Gastrocnemius medialis (tissue), 4 donors: ENCODE data around the gene PRKCA. TPM values are rescaled to one million over a fixed set of nuclear protein-coding genes. Genes with fewer than 3 reads are reported as not detected.

ENCODE experiments used
- ATAC-seq, 2 donors: fragments of 150-250 bp; one replicate each; pipeline ENCODE4 v1.9.1; 2016
- DNase-seq, 2 donors: peaks; one replicate each; pipeline ENCODE4 v3.0.0-alpha.2; 2019
- H3K27ac ChIP-seq, 4 donors: fragments of 200-600 bp; sonication (generic); 1 replicate in 1 of 4; 2 replicates in 3 of 4; pipeline ENCODE4 v1.5.1; 2016 to 2018; ENCODE audit warnings: mild to moderate bottlenecking in 2 of 4, moderate library complexity in 1 of 4
- H3K27me3 ChIP-seq, 3 donors: fragments of 200-600 bp; sonication (generic) in 2 of 3; 1 replicate in 1 of 3; 2 replicates in 2 of 3; pipeline versions ENCODE4 v1.5.1 to v1.6.0; 2016 to 2019; ENCODE audit warnings: mild to moderate bottlenecking in 1 of 3, moderate library complexity in 1 of 3
- H3K36me3 ChIP-seq, 2 donors: fragments of 200-600 bp; sonication (generic) in 1 of 2; one replicate each; pipeline ENCODE4 v1.5.1; 2017 to 2018
- H3K4me1 ChIP-seq, 2 donors: fragments of 200-600 bp; sonication (generic) in 1 of 2; one replicate each; pipeline ENCODE4 v1.5.1; 2016 to 2017; ENCODE audit warnings: mild to moderate bottlenecking in 2 of 2
- H3K4me3 ChIP-seq, 4 donors: fragments of 200-600 bp; sonication (generic) in 3 of 4; 1 replicate in 1 of 4; 2 replicates in 3 of 4; pipeline ENCODE4 v1.5.1; 2016 to 2019; ENCODE audit warnings: mild to moderate bottlenecking in 2 of 4
- H3K9me3 ChIP-seq, 3 donors: fragments of 200-600 bp; sonication (generic) in 2 of 3; 1 replicate in 1 of 3; 2 replicates in 2 of 3; pipeline ENCODE4 v1.5.1; 2016 to 2019
- CTCF ChIP-seq, 5 experiments: fragments of 450-650 bp in 3 of 5; fragments of 200-600 bp in 2 of 5; sonication (generic) in 2 of 5; IDR thresholded peaks in 4 of 5; conservative IDR thresholded peaks in 1 of 5; 1 replicate in 4 of 5; 2 replicates in 1 of 5; pipeline ENCODE4 v1.5.1; 2016 to 2019; ENCODE audit warnings: antibody characterized with exemption in 5 of 5, mild to moderate bottlenecking in 3 of 5, moderate library complexity in 3 of 5
- POLR2A ChIP-seq, 2 donors: fragments of 450-650 bp; IDR thresholded peaks; one replicate each; pipeline ENCODE4 v1.6.1; 2017; ENCODE audit warnings: antibody characterized with exemption in 2 of 2, mild to moderate bottlenecking in 2 of 2, moderate library complexity in 2 of 2
- in situ Hi-C, 4 donors: fragments of 200-750 bp; cut with MboI; loops; one replicate each; pipeline versions ENCODE4 v1.15.0 to v1.8.0; 2017; ENCODE audit warnings: low sequenced_read_pairs in 4 of 4
- intact Hi-C: fragments of 100-400 bp; cut with DNase I; formaldehyde crosslinking; loops from one replicate; pipeline ENCODE4 v1.15.1; 2023; ENCODE audit warnings: low total_unique reads
- total RNA-seq, 4 donors: library from RNA; depleted of rRNA; stranded (reverse); fragments of >200 nt; gene quantifications; one replicate each; pipeline versions ENCODE4 v1.1.0 to v1.2.3, GENCODE V29; 2016

The PRKCA gene
- total RNA-seq, 4 donors from 2014 or later: 7.6 to 16.8 (median 11.1) TPM

- H3K27me3 ChIP-seq: no peaks in the 10 kb centered on the region
- TF ChIP-seq CTCF (IDR thresholded peaks at IDR 0.05 in 4 of 5, conservative IDR thresholded peaks at IDR 0.05 in 1 of 5) (no peak), POLR2A (IDR thresholded peaks at IDR 0.05) (no peak)
- intact Hi-C loops (loop anchor here (5.0 kb wide), 1 partner anchor 44 kb away; no protein-coding TSS in a partner anchor), in situ Hi-C loops (no loop called here)
- H3K9me3 ChIP-seq: no peaks in the 10 kb centered on the region
- no peak overlapping the region for H3K4me3 ChIP-seq
- H3K4me1 ChIP-seq: peaks cover 12 to 23% of the 10 kb centered on the region in 2 donors
- H3K27ac ChIP-seq: no peak overlapping the region
- no peaks in the 10 kb centered on the region for H3K36me3 ChIP-seq
- no peak for DNase-seq
- ATAC-seq: no peak
Observed at GRCh38 chr17:66627985-66628384, 325.6 kb downstream of the PRKCA start.

GRCh38 chr17:66629762-66630161, 327.3 kb downstream of the PRKCA start:
- H3K4me3 ChIP-seq: no peak overlapping the region
- in situ Hi-C loops: no loop called here
- H3K27ac ChIP-seq: peak overlapping the region in 3 of 4 donors; percentile 26 to 60 (median 52)
- intact Hi-C loops: loop anchor here (5.0 kb wide), 1 partner anchor 43 kb away; no protein-coding TSS in a partner anchor
- no peaks in the 10 kb centered on the region for H3K27me3 ChIP-seq
- no peaks in the 10 kb centered on the region for H3K36me3 ChIP-seq
- ATAC-seq: peak in 1 of 2 donors; percentile 65
- DNase-seq: no peak
- peaks cover 12 to 23% of the 10 kb centered on the region in 2 donors for H3K4me1 ChIP-seq
- no peaks in the 10 kb centered on the region for H3K9me3 ChIP-seq
- no peak for TF ChIP-seq POLR2A (IDR thresholded peaks at IDR 0.05)
- TF ChIP-seq CTCF (IDR thresholded peaks at IDR 0.05 in 4 of 5, conservative IDR thresholded peaks at IDR 0.05 in 1 of 5): no peak

GRCh38 chr17:66630379-66630778, 328.0 kb downstream of the PRKCA start:
- Histone ChIP-seq H3K4me1 (peaks cover 12 to 23% of the 10 kb centered on the region in 2 donors), H3K27ac (peak overlapping the region; percentile 26 to 60 (median 40)), H3K27me3 (no peaks in the 10 kb centered on the region), H3K4me3 (no peak overlapping the region), H3K9me3 (no peaks in the 10 kb centered on the region), H3K36me3 (no peaks in the 10 kb centered on the region)
- ATAC-seq (peak; percentile 67 to 68), DNase-seq (no peak)
- TF ChIP-seq CTCF (IDR thresholded peaks at IDR 0.05 in 4 of 5, conservative IDR thresholded peaks at IDR 0.05 in 1 of 5): no peak
- no peak for TF ChIP-seq POLR2A (IDR thresholded peaks at IDR 0.05)
- intact Hi-C loops: no loop called here
- in situ Hi-C loops: no loop called here

- TF ChIP-seq CTCF (IDR thresholded peaks at IDR 0.05 in 4 of 5, conservative IDR thresholded peaks at IDR 0.05 in 1 of 5) (no peak), POLR2A (IDR thresholded peaks at IDR 0.05) (no peak)
- Histone ChIP-seq H3K4me3 (no peak overlapping the region), H3K27me3 (no peaks in the 10 kb centered on the region), H3K9me3 (no peaks in the 10 kb centered on the region), H3K4me1 (peaks cover 12 to 23% of the 10 kb centered on the region in 2 donors), H3K27ac (peak overlapping the region; percentile 26 to 60 (median 40)), H3K36me3 (no peaks in the 10 kb centered on the region)
- peak in 1 of 2 donors; percentile 19 for DNase-seq
- intact Hi-C loops: no loop called here
- in situ Hi-C loops: no loop called here
- peak; percentile 73 to 80 for ATAC-seq
Observed at GRCh38 chr17:66630828-66631472, 328.5 kb downstream of the PRKCA start.
